GM15510 (cell line): ENCODE results near the gene LRBA.

Experiments
- POLR2A ChIP-seq: IDR thresholded peaks from 3 replicates; pipeline ENCODE4 v1.6.1; 2011; ENCODE audit warnings: borderline replicate concordance; ENCODE audit not compliant: insufficient read length; ENCODE audit errors: extremely low read depth

The LRBA gene

GRCh38 chr4:150722908-150723362, 292.1 kb downstream of the LRBA start:
- no peak for TF ChIP-seq POLR2A

- no peak for TF ChIP-seq POLR2A
Observed at GRCh38 chr4:150720973-150721518, 294.0 kb downstream of the LRBA start.

- TF ChIP-seq POLR2A: no peak
Observed at GRCh38 chr4:150717952-150718351, 297.1 kb downstream of the LRBA start.

- TF ChIP-seq POLR2A: no peak
Observed at GRCh38 chr4:150714462-150715438, 300.3 kb downstream of the LRBA start.

- TF ChIP-seq POLR2A: no peak
Observed at GRCh38 chr4:150713251-150713650, 301.8 kb downstream of the LRBA start.

- TF ChIP-seq POLR2A: no peak
Observed at GRCh38 chr4:150710770-150711375, 304.2 kb downstream of the LRBA start.

- no peak for TF ChIP-seq POLR2A
Observed at GRCh38 chr4:150708004-150708403, 307.1 kb downstream of the LRBA start.

- no peak for TF ChIP-seq POLR2A
Observed at GRCh38 chr4:150699599-150699998, 315.5 kb downstream of the LRBA start.

- no peak for TF ChIP-seq POLR2A
Observed at GRCh38 chr4:150695162-150695561, 319.9 kb downstream of the LRBA start.

GRCh38 chr4:150694438-150694837, 320.6 kb downstream of the LRBA start:
- no peak for TF ChIP-seq POLR2A

- no peak for TF ChIP-seq POLR2A
Observed at GRCh38 chr4:150683775-150684350, 331.2 kb downstream of the LRBA start.

GRCh38 chr4:150682126-150682525, 333.0 kb downstream of the LRBA start:
- TF ChIP-seq POLR2A: no peak

- TF ChIP-seq POLR2A: no peak
Observed at GRCh38 chr4:150681063-150681462, 334.0 kb downstream of the LRBA start.

GRCh38 chr4:150680651-150681050, 334.4 kb downstream of the LRBA start:
- TF ChIP-seq POLR2A: no peak

GRCh38 chr4:150679765-150680343, 335.2 kb downstream of the LRBA start:
- no peak for TF ChIP-seq POLR2A

- no peak for TF ChIP-seq POLR2A
Observed at GRCh38 chr4:150679018-150679764, 335.9 kb downstream of the LRBA start.
